Measurements from ENCODE around the gene KBTBD13. TPM values are rescaled to one million over a fixed set of nuclear protein-coding genes. Genes with fewer than 3 reads are reported as not detected.
"Not testable (repeated sequence)": the region's sequence is repeated elsewhere in the genome, so short reads cannot be mapped to it uniquely, and the experiment has no call there.

KBTBD13 gene
- polyA plus RNA-seq, 2 donors, result not detected

DNA sequence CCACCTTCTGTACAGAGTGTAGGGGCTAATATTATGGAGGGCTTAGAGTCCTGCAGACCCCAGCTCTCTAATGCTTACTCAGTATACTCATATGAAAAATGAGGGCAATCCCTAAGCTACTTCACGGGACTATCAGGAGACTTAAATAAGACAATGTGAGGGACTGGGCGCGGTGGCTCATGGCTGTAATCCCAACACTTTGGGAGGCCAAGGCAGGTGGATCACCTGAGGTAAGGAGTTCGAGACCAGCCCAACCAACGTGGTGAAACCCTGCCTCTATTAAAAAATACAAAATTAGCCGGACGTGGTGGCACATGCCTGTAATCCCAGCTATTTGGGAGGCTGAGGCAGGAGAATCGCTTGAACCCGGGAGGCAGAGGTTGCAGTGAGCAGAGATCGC is 23.3 kb downstream of the KBTBD13 start:
- 83% methylated on average over 10 of the region's 10 CpGs for WGBS, 2 donors
- H3K27me3 ChIP-seq (ENCODE audit: control insufficient read depth in 1 of 2, insufficient read depth in 2 of 2, low read length in 2 of 2), result not testable (repeated sequence)
- H3K36me3 ChIP-seq (ENCODE audit: control insufficient read depth in 2 of 2, insufficient read depth in 2 of 2, low read length in 1 of 2), result peaks cover 5 to 22% of the 10 kb centered on the region in 2 donors

DNA sequence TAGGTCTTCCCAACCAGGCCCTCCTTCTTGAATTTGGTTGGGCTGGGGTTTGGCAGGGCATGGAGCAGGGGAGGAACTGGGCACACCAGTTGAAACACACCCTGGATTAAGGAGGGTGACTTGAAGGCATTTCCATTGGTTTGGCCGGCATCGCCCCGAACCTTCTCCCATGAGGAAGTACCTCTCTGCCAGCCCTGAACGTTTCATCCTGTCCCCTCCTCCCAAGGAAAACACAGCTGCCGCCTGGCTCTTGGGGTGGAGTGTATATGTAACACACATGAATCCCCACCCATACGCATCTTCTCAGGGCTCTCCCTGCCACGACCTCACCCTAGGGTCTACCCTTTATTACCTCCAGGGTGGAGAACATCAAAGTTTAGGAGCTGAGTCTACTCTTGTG is 23.9 kb downstream of the KBTBD13 start:
- no peak overlapping the region for H3K4me3 ChIP-seq (ENCODE audit: low read depth in 1 of 2, low read length in 2 of 2)
- peaks cover 5 to 22% of the 10 kb centered on the region in 2 donors for H3K36me3 ChIP-seq (ENCODE audit: control insufficient read depth in 2 of 2, insufficient read depth in 2 of 2, low read length in 1 of 2)
- H3K27ac ChIP-seq (ENCODE audit: low read depth in 2 of 2, low read length in 1 of 2), result peak overlapping the region; percentile 69 to 89
- H3K9me3 ChIP-seq (ENCODE audit: control insufficient read depth in 2 of 2, insufficient read depth in 1 of 2, low read depth in 1 of 2, low read length in 1 of 2), result no peaks in the 10 kb centered on the region
- 49 to 52% methylated on average over 7 of the region's 7 CpGs for WGBS, 2 donors
- H3K27me3 ChIP-seq (ENCODE audit: control insufficient read depth in 1 of 2, insufficient read depth in 2 of 2, low read length in 2 of 2), result no peaks in the 10 kb centered on the region
- H3K4me1 ChIP-seq (ENCODE audit: control insufficient read depth in 2 of 2, insufficient read depth in 2 of 2, low read length in 1 of 2), result peaks cover 0 to 12% of the 10 kb centered on the region in 2 donors

More for the DNA sequence above, 23.3 kb downstream of the KBTBD13 start:
- H3K4me1 ChIP-seq (ENCODE audit: control insufficient read depth in 2 of 2, insufficient read depth in 2 of 2, low read length in 1 of 2), result peaks cover 0 to 18% of the 10 kb centered on the region in 2 donors
- H3K4me3 ChIP-seq (ENCODE audit: low read depth in 1 of 2, low read length in 2 of 2); H3K9me3 ChIP-seq (ENCODE audit: control insufficient read depth in 2 of 2, insufficient read depth in 1 of 2, low read depth in 1 of 2, low read length in 1 of 2): not testable (repeated sequence)
- H3K27ac ChIP-seq (ENCODE audit: low read depth in 2 of 2, low read length in 1 of 2), result peak overlapping the region in 1 of 2 donors; percentile 71

DNA sequence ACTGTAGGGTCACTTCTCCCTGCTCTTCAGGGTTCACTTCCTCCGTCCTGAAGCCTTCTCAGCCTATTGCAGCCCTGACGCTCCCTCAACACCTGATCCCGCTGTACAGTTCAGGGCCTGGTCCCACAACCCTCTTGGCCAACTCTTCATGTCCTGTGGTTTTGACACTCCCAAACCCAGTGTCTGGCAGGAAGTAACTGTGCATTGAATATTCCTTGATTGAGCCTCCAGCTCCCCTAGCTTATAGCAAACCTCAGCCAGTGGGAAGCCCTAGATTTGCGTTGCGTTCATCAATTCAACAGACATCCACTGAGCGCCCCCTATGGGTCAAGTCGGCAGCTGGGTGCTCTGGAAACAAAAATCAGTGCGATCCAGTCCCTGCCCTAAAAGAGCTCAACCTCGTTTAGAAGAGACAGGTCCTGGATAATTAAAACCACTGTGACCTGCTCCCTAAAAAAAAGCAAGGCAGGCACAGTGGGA is 24.9 kb downstream of the KBTBD13 start:
- Histone ChIP-seq H3K9me3 (ENCODE audit: control insufficient read depth in 2 of 2, insufficient read depth in 1 of 2, low read depth in 1 of 2, low read length in 1 of 2) (no peaks in the 10 kb centered on the region), H3K27me3 (ENCODE audit: control insufficient read depth in 1 of 2, insufficient read depth in 2 of 2, low read length in 2 of 2) (no peaks in the 10 kb centered on the region), H3K4me1 (ENCODE audit: control insufficient read depth in 2 of 2, insufficient read depth in 2 of 2, low read length in 1 of 2) (peaks cover 0 to 11% of the 10 kb centered on the region in 2 donors), H3K27ac (ENCODE audit: low read depth in 2 of 2, low read length in 1 of 2) (peak overlapping the region; percentile 69 to 89), H3K4me3 (ENCODE audit: low read depth in 1 of 2, low read length in 2 of 2) (no peak overlapping the region), H3K36me3 (ENCODE audit: control insufficient read depth in 2 of 2, insufficient read depth in 2 of 2, low read length in 1 of 2) (peaks cover 5 to 27% of the 10 kb centered on the region in 2 donors)
- 25 to 41% methylated on average over 9 of the region's 9 CpGs for WGBS, 2 donors

DNA sequence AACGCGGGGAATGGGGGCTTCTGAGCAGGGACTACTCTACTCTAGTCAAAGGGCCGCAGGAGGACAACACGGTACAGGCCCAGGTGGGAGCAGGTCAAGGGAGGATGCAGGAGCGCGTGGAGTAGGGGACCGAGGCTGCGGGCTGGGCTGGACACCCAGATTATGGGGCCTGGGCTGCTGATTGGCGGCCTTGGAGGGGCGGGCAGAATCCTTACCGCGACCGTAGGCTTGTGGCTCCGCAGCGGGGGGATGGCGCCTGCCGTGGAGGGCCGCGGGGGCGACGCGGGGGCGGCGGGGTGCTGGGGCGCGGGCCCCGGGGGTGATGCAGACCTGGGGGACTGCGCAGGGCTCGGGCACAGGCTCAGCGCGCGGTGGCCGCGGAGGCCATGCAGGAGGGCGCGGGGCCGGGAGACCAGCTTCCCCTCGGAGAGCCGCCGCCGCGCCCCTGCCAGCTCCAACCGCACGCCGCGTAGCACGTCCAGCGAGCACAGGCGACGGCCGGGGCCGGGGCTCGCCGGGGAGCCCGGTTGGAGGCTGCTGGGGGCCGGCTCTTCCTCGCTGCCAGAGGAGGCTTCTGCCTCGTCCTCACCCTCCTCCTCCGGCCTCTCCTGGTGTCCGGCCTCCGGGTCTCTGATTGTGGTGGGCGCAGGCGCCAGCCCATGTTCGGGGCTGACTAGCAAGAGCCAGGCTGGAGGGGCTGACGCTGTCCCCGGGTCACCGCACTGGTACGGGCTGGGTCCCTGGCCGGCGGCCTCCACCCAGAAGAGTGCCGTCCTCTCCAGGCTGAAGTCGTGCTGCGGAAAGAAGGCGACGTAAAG is 25.6 kb downstream of the KBTBD13 start:
- peaks cover 5 to 27% of the 10 kb centered on the region in 2 donors for H3K36me3 ChIP-seq (ENCODE audit: control insufficient read depth in 2 of 2, insufficient read depth in 2 of 2, low read length in 1 of 2)
- WGBS, 2 donors, result 63 to 77% methylated on average over 41 to 75 of the region's 75 CpGs
- H3K27me3 ChIP-seq (ENCODE audit: control insufficient read depth in 1 of 2, insufficient read depth in 2 of 2, low read length in 2 of 2), result no peaks in the 10 kb centered on the region
- no peaks in the 10 kb centered on the region for H3K9me3 ChIP-seq (ENCODE audit: control insufficient read depth in 2 of 2, insufficient read depth in 1 of 2, low read depth in 1 of 2, low read length in 1 of 2)
- no peak overlapping the region for H3K4me3 ChIP-seq (ENCODE audit: low read depth in 1 of 2, low read length in 2 of 2)
- peaks cover 0 to 11% of the 10 kb centered on the region in 2 donors for H3K4me1 ChIP-seq (ENCODE audit: control insufficient read depth in 2 of 2, insufficient read depth in 2 of 2, low read length in 1 of 2)
- peak overlapping the region; percentile 69 to 89 for H3K27ac ChIP-seq (ENCODE audit: low read depth in 2 of 2, low read length in 1 of 2)

DNA sequence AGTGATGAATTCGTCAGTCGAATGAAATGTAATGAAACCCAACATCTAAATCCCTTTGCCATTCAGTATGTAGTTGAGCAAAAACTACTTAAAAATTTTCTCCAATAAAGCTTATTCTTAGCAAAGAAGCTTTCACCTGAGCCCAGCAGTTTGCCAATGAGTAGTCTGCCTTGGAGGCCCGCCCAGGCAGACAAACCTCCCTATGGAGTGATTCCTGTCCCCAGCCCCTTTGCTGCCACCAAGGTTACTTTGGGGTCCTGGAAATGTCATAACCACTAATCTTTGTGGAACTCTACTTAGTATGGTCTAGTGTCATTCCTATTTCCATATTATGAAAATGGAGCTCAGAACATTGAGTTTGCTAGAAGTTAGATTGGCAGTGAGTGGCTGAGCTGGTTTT is 26.4 kb downstream of the KBTBD13 start:
- peaks cover 0 to 11% of the 10 kb centered on the region in 2 donors for H3K4me1 ChIP-seq (ENCODE audit: control insufficient read depth in 2 of 2, insufficient read depth in 2 of 2, low read length in 1 of 2)
- no peaks in the 10 kb centered on the region for H3K27me3 ChIP-seq (ENCODE audit: control insufficient read depth in 1 of 2, insufficient read depth in 2 of 2, low read length in 2 of 2)
- H3K9me3 ChIP-seq (ENCODE audit: control insufficient read depth in 2 of 2, insufficient read depth in 1 of 2, low read depth in 1 of 2, low read length in 1 of 2), result no peaks in the 10 kb centered on the region
- peaks cover 5 to 22% of the 10 kb centered on the region in 2 donors for H3K36me3 ChIP-seq (ENCODE audit: control insufficient read depth in 2 of 2, insufficient read depth in 2 of 2, low read length in 1 of 2)
- H3K4me3 ChIP-seq (ENCODE audit: low read depth in 1 of 2, low read length in 2 of 2), result no peak overlapping the region
- WGBS, 2 donors, result 96 to 98% methylated on average over 3 of the region's 3 CpGs
- H3K27ac ChIP-seq (ENCODE audit: low read depth in 2 of 2, low read length in 1 of 2), result no peak overlapping the region

DNA sequence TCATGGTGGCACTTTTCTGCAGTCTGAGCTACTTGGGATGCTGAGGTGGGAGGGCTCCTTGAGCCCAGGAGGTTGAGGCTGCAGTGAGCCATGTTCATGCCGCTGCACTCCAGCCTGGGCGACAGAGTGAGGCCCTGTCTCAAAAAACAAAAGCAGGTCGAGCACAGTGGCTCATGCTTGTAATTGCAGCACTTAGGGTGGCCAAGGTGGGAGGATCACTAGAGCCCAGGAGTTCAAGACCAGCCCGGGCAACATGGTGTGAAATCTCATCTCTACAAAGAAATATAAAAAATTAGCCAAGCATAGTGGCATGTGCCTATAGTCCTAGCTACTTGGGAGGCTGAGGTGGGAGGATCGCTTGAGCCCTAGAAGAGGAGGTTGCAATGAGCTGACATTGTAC is 28.5 kb downstream of the KBTBD13 start:
- Histone ChIP-seq H3K27ac (ENCODE audit: low read depth in 2 of 2, low read length in 1 of 2) (no peak overlapping the region), H3K4me1 (ENCODE audit: control insufficient read depth in 2 of 2, insufficient read depth in 2 of 2, low read length in 1 of 2) (peaks cover 0 to 11% of the 10 kb centered on the region in 2 donors), H3K4me3 (ENCODE audit: low read depth in 1 of 2, low read length in 2 of 2) (no peak overlapping the region), H3K36me3 (ENCODE audit: control insufficient read depth in 2 of 2, insufficient read depth in 2 of 2, low read length in 1 of 2) (peaks cover 0 to 13% of the 10 kb centered on the region in 2 donors), H3K27me3 (ENCODE audit: control insufficient read depth in 1 of 2, insufficient read depth in 2 of 2, low read length in 2 of 2) (no peaks in the 10 kb centered on the region), H3K9me3 (ENCODE audit: control insufficient read depth in 2 of 2, insufficient read depth in 1 of 2, low read depth in 1 of 2, low read length in 1 of 2) (no peaks in the 10 kb centered on the region)
- 87 to 91% methylated on average over 5 of the region's 5 CpGs for WGBS, 2 donors

DNA sequence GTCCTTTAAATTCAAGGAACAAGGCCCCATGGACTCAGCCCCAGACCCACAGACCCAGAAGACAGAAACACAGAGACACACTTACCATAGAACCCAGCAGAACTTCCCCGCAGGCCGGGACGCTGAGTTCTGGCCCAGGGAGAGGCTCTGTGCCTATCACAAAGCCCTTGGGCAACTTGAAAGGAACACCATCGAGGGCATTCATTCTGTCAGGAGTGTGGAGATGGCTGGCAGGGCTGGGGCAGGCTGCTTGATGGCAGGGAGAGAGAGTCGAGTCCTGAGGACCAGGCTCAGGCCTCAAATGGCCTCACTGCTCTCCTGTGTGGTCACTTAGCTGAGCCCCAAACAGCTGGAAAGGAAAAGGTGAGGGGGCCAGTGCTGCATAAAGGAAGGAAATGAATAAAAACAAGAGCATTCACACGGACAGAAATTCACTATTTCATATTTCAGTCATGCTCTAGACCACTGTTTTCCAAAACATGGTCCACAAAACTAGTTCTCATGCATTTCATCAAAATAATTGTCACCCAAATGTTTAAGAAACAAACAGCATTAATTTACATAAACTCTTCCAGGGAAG is 29.6 kb downstream of the KBTBD13 start:
- Histone ChIP-seq H3K27ac (ENCODE audit: low read depth in 2 of 2, low read length in 1 of 2) (no peak overlapping the region), H3K27me3 (ENCODE audit: control insufficient read depth in 1 of 2, insufficient read depth in 2 of 2, low read length in 2 of 2) (no peaks in the 10 kb centered on the region), H3K4me3 (ENCODE audit: low read depth in 1 of 2, low read length in 2 of 2) (no peak overlapping the region), H3K4me1 (ENCODE audit: control insufficient read depth in 2 of 2, insufficient read depth in 2 of 2, low read length in 1 of 2) (peaks cover 0 to 7% of the 10 kb centered on the region in 2 donors), H3K36me3 (ENCODE audit: control insufficient read depth in 2 of 2, insufficient read depth in 2 of 2, low read length in 1 of 2) (peaks cover 0 to 10% of the 10 kb centered on the region in 2 donors), H3K9me3 (ENCODE audit: control insufficient read depth in 2 of 2, insufficient read depth in 1 of 2, low read depth in 1 of 2, low read length in 1 of 2) (no peaks in the 10 kb centered on the region)
- 76 to 85% methylated on average over 6 of the region's 6 CpGs for WGBS, 2 donors

DNA sequence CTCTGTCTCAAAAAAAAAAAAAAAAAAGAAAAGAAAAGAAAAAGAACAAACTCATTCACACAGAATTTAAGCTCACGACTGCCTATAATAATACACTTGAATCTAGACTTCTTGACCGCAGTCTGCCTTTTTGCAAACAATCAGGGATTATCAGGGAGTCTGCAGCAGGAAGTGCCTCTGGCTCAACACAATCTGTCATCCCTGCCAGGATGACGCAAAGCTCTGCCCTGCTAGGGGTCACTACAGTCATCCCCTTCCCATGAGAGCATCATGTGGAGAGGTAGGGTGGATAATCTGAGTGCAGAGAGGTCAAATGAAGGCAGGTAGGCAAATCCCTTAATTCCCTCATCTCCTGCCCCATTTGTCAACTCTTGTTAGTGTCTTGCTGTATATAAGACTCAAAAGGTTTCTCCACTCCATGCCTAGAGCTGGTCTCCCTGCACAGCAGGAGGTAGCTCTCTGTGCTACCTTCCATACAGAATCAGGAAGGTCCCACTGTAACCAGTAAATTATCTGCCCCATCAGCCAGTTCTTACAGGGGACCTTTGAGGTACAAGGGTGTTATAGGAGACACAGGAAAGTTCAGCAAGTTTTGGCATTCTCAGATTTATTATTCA is 34.2 kb downstream of the KBTBD13 start:
- Histone ChIP-seq H3K9me3 (ENCODE audit: control insufficient read depth in 2 of 2, insufficient read depth in 1 of 2, low read depth in 1 of 2, low read length in 1 of 2) (no peaks in the 10 kb centered on the region), H3K27ac (ENCODE audit: low read depth in 2 of 2, low read length in 1 of 2) (peak overlapping the region in 1 of 2 donors; percentile 52), H3K27me3 (ENCODE audit: control insufficient read depth in 1 of 2, insufficient read depth in 2 of 2, low read length in 2 of 2) (no peaks in the 10 kb centered on the region), H3K4me1 (ENCODE audit: control insufficient read depth in 2 of 2, insufficient read depth in 2 of 2, low read length in 1 of 2) (no peaks in the 10 kb centered on the region), H3K36me3 (ENCODE audit: control insufficient read depth in 2 of 2, insufficient read depth in 2 of 2, low read length in 1 of 2) (peaks cover 3 to 7% of the 10 kb centered on the region in 2 donors), H3K4me3 (ENCODE audit: low read depth in 1 of 2, low read length in 2 of 2) (no peak overlapping the region)
- 40 to 42% methylated on average over 3 of the region's 3 CpGs for WGBS, 2 donors

DNA sequence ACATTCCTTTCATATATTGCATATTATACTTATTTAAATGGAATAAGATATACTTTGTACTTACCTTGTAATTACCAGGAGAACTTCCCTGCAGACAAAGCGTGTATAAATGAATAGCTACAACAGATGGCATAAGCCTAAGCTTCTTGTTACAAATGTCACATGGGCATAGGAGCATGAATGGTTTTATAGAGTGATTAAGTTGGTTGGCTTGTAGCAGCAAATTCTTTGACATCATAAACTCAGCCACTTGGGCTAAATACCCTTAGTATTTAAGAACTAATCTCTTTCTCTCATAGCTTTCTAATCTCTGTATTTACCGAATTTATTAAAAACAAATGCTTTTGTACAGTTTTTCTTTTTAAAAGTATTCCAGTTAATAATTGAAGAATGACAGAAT is 38.5 kb downstream of the KBTBD13 start, which contains the start of gene UBAP1L:
Gene UBAP1L, minus strand, starts transcription at position 115 of the 400 bp plus-strand sequence. CDS start 8,985 bp downstream, outside the sequence.
- no peak within 1 kb of the TSS for H3K27ac ChIP-seq (ENCODE audit: low read depth in 2 of 2, low read length in 1 of 2)
- H3K9me3 ChIP-seq (ENCODE audit: control insufficient read depth in 2 of 2, insufficient read depth in 1 of 2, low read depth in 1 of 2, low read length in 1 of 2), result no peaks in the 10 kb centered on the region
- H3K4me1 ChIP-seq (ENCODE audit: control insufficient read depth in 2 of 2, insufficient read depth in 2 of 2, low read length in 1 of 2), result no peaks in the 10 kb centered on the region
- H3K27me3 ChIP-seq (ENCODE audit: control insufficient read depth in 1 of 2, insufficient read depth in 2 of 2, low read length in 2 of 2), result no peaks in the 10 kb centered on the region
- H3K36me3 ChIP-seq (ENCODE audit: control insufficient read depth in 2 of 2, insufficient read depth in 2 of 2, low read length in 1 of 2), result peaks cover 11 to 15% of the 10 kb centered on the region in 2 donors
- no peak within 1 kb of the TSS for H3K4me3 ChIP-seq (ENCODE audit: low read depth in 1 of 2, low read length in 2 of 2)
- WGBS, 2 donors, result 83 to 88% methylated on average over 2 of the region's 2 CpGs
